ENCODE data around the gene SMIM36.
"Not testable (repeated sequence)": the region's sequence is repeated elsewhere in the genome, so short reads cannot be mapped to it uniquely, and the experiment has no call there.

SMIM36 gene

GRCh38 chr17:55409030-55409800 lies 102.0 kb downstream of the SMIM36 start:
- no peak overlapping the region for H3K4me3 ChIP-seq (ENCODE audit: low read length)
- no peak overlapping the region for H3K9ac ChIP-seq (ENCODE audit: low read depth, low read length)
- 85% methylated on average over 2 of the region's 4 CpGs for WGBS
- H3K36me3 ChIP-seq (ENCODE audit: insufficient read depth, low read length): peaks cover 95% of the 10 kb centered on the region
- H3K27ac ChIP-seq (ENCODE audit: low read depth, low read length): no peak overlapping the region
- no peaks in the 10 kb centered on the region for H3K4me1 ChIP-seq (ENCODE audit: insufficient read depth, low read length)
- H3K27me3 ChIP-seq (ENCODE audit: insufficient read depth, low read length): no peaks in the 10 kb centered on the region
- H3K9me3 ChIP-seq (ENCODE audit: insufficient read depth, low read depth, low read length): no peaks in the 10 kb centered on the region

- Histone ChIP-seq H3K27me3 (ENCODE audit: insufficient read depth, low read length) (no peaks in the 10 kb centered on the region), H3K9ac (ENCODE audit: low read depth, low read length) (no peak overlapping the region), H3K9me3 (ENCODE audit: insufficient read depth, low read depth, low read length) (no peaks in the 10 kb centered on the region), H3K36me3 (ENCODE audit: insufficient read depth, low read length) (peaks cover 94% of the 10 kb centered on the region), H3K27ac (ENCODE audit: low read depth, low read length) (no peak overlapping the region), H3K4me3 (ENCODE audit: low read length) (no peak overlapping the region), H3K4me1 (ENCODE audit: insufficient read depth, low read length) (no peaks in the 10 kb centered on the region)
- WGBS: 99% methylated on average over 3 of the region's 5 CpGs
Observed at GRCh38 chr17:55407641-55408566, 103.3 kb downstream of the SMIM36 start.

GRCh38 chr17:55405600-55405999 lies 105.7 kb downstream of the SMIM36 start:
- peaks cover 92% of the 10 kb centered on the region for H3K36me3 ChIP-seq (ENCODE audit: insufficient read depth, low read length)
- no peak overlapping the region for H3K9ac ChIP-seq (ENCODE audit: low read depth, low read length)
- no peak overlapping the region for H3K4me3 ChIP-seq (ENCODE audit: low read length)
- H3K27me3 ChIP-seq (ENCODE audit: insufficient read depth, low read length): no peaks in the 10 kb centered on the region
- no peak overlapping the region for H3K27ac ChIP-seq (ENCODE audit: low read depth, low read length)
- 89% methylated on average over 1 of the region's 1 CpG for WGBS
- no peaks in the 10 kb centered on the region for H3K9me3 ChIP-seq (ENCODE audit: insufficient read depth, low read depth, low read length)
- H3K4me1 ChIP-seq (ENCODE audit: insufficient read depth, low read length): no peaks in the 10 kb centered on the region

GRCh38 chr17:55404197-55404596 lies 107.1 kb downstream of the SMIM36 start:
- 95% methylated on average over 5 of the region's 5 CpGs for WGBS

GRCh38 chr17:55402374-55402773 lies 108.9 kb downstream of the SMIM36 start:
- H3K9ac ChIP-seq (ENCODE audit: low read depth, low read length): no peak overlapping the region
- WGBS: 94% methylated on average over 3 of the region's 4 CpGs

More at GRCh38 chr17:55404197-55404596, 107.1 kb downstream of the SMIM36 start:
- not testable (repeated sequence) for H3K9me3 ChIP-seq (ENCODE audit: insufficient read depth, low read depth, low read length); H3K4me1 ChIP-seq (ENCODE audit: insufficient read depth, low read length); H3K27me3 ChIP-seq (ENCODE audit: insufficient read depth, low read length); H3K27ac ChIP-seq (ENCODE audit: low read depth, low read length); H3K9ac ChIP-seq (ENCODE audit: low read depth, low read length); H3K4me3 ChIP-seq (ENCODE audit: low read length)
- peaks cover 92% of the 10 kb centered on the region for H3K36me3 ChIP-seq (ENCODE audit: insufficient read depth, low read length)

More at GRCh38 chr17:55402374-55402773, 108.9 kb downstream of the SMIM36 start:
- Histone ChIP-seq H3K27me3 (ENCODE audit: insufficient read depth, low read length) (no peaks in the 10 kb centered on the region), H3K36me3 (ENCODE audit: insufficient read depth, low read length) (peaks cover 92% of the 10 kb centered on the region), H3K4me1 (ENCODE audit: insufficient read depth, low read length) (no peaks in the 10 kb centered on the region), H3K27ac (ENCODE audit: low read depth, low read length) (no peak overlapping the region), H3K9me3 (ENCODE audit: insufficient read depth, low read depth, low read length) (no peaks in the 10 kb centered on the region), H3K4me3 (ENCODE audit: low read length) (no peak overlapping the region)

All from HUES64 (cell line).